ENCODE data around the gene LPP. TPM values are rescaled to one million over a fixed set of nuclear protein-coding genes. Genes with fewer than 3 reads are reported as not detected.

LPP gene
- total RNA-seq, 1 donor from 2014 or later: 1,791 TPM

DNA sequence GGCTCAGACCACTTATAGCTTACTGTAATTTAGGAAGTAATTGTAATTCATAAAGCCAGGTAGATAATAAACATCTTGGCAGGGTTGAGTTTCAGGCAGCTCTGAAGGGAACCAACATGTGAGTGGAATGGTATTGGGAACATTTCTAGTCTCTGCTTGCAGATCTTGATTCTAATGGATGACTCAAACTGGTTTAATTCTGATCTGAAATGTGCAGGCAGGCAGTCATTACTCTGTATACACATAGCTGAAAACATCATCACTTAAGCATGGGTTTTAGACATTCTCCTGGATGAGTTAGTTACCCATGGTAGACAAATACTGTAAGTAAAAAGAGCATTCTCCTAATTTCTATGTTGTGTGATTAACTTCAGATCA is 700.8 kb downstream of the LPP start:
- no peak for DNase-seq (ENCODE audit: low spot score in 2 of 2)
- Histone ChIP-seq H3K36me3 (no peaks in the 10 kb centered on the region), H3K4me3 (no peak overlapping the region), H3K4me1 (peaks cover 17 to 26% of the 10 kb centered on the region in 2 donors), H3K9me3 (no peaks in the 10 kb centered on the region), H3K27me3 (no peaks in the 10 kb centered on the region), H3K27ac (peak overlapping the region; percentile 61 to 65)
- TF ChIP-seq, protein P1, sequence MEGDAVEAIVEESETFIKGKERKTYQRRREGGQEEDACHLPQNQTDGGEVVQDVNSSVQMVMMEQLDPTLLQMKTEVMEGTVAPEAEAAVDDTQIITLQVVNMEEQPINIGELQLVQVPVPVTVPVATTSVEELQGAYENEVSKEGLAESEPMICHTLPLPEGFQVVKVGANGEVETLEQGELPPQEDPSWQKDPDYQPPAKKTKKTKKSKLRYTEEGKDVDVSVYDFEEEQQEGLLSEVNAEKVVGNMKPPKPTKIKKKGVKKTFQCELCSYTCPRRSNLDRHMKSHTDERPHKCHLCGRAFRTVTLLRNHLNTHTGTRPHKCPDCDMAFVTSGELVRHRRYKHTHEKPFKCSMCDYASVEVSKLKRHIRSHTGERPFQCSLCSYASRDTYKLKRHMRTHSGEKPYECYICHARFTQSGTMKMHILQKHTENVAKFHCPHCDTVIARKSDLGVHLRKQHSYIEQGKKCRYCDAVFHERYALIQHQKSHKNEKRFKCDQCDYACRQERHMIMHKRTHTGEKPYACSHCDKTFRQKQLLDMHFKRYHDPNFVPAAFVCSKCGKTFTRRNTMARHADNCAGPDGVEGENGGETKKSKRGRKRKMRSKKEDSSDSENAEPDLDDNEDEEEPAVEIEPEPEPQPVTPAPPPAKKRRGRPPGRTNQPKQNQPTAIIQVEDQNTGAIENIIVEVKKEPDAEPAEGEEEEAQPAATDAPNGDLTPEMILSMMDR (IDR thresholded peaks at IDR 0.05): no peak
- intact Hi-C loops (cut with DNase I): no loop called here

DNA sequence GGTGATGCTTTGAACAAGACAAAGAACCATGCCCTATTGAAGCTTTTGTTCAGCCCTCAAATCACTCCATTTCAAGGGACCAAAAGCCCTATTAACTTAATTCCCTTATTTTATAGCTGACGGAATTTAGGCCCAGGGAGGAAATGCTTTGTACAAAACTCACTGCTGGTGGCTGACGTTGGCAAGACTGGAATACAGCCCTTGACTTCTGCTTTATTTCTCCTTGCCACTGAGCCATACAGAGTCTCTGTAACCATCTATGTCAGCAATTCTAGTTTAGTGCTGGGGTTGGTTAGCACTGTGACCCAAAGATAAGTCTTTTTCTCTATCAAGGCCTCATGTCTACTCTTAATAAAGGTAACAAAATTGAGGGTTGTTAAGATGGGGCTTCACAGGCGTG is 701.7 kb downstream of the LPP start:
- H3K9me3 ChIP-seq: no peaks in the 10 kb centered on the region
- H3K36me3 ChIP-seq: no peaks in the 10 kb centered on the region
- no peak for DNase-seq (ENCODE audit: low spot score in 2 of 2)
- H3K4me3 ChIP-seq: no peak overlapping the region
- H3K4me1 ChIP-seq: peaks cover 17 to 29% of the 10 kb centered on the region in 2 donors
- peak overlapping the region; percentile 61 to 65 for H3K27ac ChIP-seq
- no peaks in the 10 kb centered on the region for H3K27me3 ChIP-seq
- intact Hi-C loops (cut with DNase I): no loop called here
- TF ChIP-seq, protein P1 (IDR thresholded peaks at IDR 0.05): no peak

DNA sequence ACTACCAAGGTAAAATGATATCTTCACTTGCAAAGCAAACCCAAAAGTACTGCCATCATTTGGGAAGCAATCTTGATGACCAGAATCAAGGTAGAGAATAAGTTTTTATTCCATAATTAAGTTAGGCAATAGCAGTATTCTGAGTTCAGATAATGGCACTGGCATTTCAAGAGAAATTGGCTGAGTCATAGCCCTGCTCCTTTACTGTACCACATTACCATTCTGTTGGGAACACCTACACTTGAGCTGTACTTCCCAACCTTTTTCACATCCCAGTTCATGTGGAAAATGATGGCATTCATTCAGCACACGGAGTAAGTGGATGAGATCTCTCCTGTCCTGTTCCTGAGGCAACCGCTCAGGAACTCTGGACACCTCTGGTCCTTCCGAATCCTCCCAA is 706.2 kb downstream of the LPP start:
- no peak for DNase-seq (ENCODE audit: low spot score in 2 of 2)
- Histone ChIP-seq H3K9me3 (no peaks in the 10 kb centered on the region), H3K27ac (no peak overlapping the region), H3K4me1 (peaks cover 5 to 21% of the 10 kb centered on the region in 2 donors), H3K4me3 (no peak overlapping the region), H3K36me3 (no peaks in the 10 kb centered on the region), H3K27me3 (no peaks in the 10 kb centered on the region)
- TF ChIP-seq, protein P1 (IDR thresholded peaks at IDR 0.05): no peak
- intact Hi-C loops (cut with DNase I): no loop called here

DNA sequence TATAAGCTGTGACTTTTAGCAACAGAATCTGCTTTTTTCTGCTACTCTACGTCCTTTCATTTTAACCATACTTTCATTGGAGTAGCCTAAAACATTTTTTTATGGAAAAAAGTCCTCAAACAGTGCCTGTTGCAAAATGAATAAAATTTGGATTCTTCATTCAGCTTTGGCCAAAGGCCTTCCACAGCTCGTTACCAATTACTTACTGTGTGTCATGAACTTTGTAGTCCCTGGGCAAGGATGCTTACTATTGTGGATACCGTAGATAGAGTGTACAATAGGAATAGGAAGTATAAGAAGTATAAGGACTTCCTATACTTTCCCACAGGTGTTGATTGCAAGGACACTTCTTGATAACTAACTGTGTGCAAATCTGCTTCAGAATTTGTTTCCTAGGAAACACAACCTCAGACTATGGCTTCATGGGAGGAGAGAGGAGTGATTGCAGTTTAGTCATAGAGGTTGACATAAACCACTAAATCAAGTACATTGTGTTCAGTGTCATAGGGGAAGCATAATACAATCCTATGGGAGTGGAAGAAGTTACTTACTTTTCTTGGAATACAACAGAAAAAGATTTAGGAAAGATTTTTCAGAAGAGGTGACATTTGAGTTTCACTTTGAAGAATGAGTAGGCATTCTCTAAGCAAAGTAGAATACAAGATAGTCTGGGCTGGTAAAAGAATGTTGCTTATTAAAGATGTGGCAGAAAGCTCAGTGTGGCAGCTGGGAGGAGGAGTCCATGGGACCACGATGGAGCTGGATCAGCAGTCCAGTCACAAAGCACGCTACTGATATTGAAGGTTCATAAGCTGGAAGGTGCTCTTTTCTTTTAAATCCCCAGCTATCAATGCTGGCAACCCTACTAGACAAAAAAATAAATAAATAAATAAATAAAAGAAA is 708.1 kb downstream of the LPP start:
- intact Hi-C loops (cut with DNase I): no loop called here
- DNase-seq (ENCODE audit: low spot score in 2 of 2): no peak
- H3K9me3 ChIP-seq: no peaks in the 10 kb centered on the region
- H3K27ac ChIP-seq: no peak overlapping the region
- peaks cover 0 to 15% of the 10 kb centered on the region in 2 donors for H3K4me1 ChIP-seq
- H3K36me3 ChIP-seq: peaks cover 0 to 11% of the 10 kb centered on the region in 2 donors
- TF ChIP-seq, protein P1 (IDR thresholded peaks at IDR 0.05): no peak
- no peak overlapping the region for H3K4me3 ChIP-seq
- no peaks in the 10 kb centered on the region for H3K27me3 ChIP-seq

DNA sequence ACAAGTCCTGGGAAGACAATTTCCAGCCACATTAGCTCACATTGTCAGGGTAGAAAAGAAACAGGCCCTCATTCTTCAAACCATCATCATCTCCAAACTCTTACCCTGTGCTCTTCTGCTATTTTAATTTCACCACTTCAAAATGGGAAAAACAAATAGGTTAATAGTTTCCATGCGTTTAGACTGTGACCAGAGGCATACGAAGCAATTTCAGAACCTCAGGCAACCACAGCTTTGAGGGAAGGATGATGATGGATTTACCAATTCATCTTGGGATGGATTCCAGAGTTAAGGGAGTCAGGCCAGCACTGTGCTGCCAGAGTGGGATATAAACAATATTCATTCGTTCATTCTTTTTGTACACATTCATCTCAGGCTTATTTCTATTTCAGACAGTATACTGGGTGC is 710.0 kb downstream of the LPP start:
- Histone ChIP-seq H3K4me3 (no peak overlapping the region), H3K27ac (no peak overlapping the region), H3K4me1 (peaks cover 0 to 20% of the 10 kb centered on the region in 2 donors), H3K9me3 (no peaks in the 10 kb centered on the region), H3K27me3 (no peaks in the 10 kb centered on the region), H3K36me3 (peaks cover 11 to 24% of the 10 kb centered on the region in 2 donors)
- intact Hi-C loops (cut with DNase I): no loop called here
- TF ChIP-seq, protein P1 (IDR thresholded peaks at IDR 0.05): no peak
- DNase-seq (ENCODE audit: low spot score in 2 of 2): no peak
